GM23248 (cell line): ENCODE results near the gene R3HDM2.

Experiments used
- EZH2 ChIP-seq: fragments of 200-600 bp; sonication (generic); IDR thresholded peaks from 2 replicates; pipeline ENCODE4 v1.6.1; 2018; ENCODE audit warnings: antibody characterized with exemption, mild to moderate bottlenecking; ENCODE audit not compliant: insufficient read depth, poor library complexity, severe bottlenecking
- EZH2phosphoT487 ChIP-seq: fragments of 200-600 bp; sonication (generic); IDR thresholded peaks from 2 replicates; pipeline ENCODE4 v1.6.1; 2018; ENCODE audit warnings: antibody characterized with exemption, moderate library complexity, mild to moderate bottlenecking, low read depth; ENCODE audit not compliant: insufficient read depth

DNA sequence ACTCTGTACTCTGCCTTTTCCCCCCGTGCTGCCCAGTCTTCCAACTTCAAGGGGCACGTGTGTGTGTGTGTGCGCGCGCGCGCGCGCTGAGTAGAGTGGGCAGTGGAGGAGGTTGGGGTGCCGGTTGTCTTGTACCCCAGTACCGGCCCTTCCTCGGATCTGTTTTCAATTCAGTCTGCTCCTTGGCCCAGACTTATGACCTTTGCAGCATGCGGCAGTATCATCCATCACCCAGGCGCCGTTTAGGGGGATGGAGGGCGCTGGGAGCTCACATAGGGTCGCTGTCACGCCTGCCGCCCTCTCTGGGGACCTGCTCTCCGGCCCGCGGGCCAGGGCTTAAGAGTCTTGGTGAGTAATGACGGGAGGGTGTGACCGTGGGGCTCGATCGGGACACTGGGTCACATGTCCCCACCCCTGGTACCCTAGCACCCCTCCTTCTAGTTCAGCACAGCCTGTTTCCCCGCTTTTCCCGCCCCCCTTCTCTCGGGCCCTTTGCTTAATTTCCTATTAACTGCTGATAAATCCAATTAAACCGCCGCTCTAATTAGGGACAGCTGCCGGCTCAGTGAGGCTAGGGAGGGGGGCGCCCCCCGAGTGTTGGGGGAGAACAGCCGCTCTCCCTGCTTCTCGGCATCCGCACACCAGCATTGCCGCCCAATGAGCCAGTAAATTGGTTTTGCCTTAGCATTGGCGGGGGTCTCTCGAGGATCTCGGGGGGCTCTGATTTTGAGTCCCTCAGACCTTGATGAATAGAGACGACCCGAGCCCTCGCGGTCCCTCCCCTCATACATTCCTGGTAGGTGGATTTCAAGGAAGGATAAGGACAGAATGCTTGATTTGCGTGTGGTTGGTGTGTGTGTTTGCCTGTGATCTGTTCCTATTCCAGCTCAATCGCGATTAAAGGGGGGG, 189.2 kb downstream of the R3HDM2 start:
- no peak for TF ChIP-seq EZH2
- TF ChIP-seq EZH2phosphoT487, result no peak
